ENCODE measurements around the gene KRT72.

KRT72 gene

DNA sequence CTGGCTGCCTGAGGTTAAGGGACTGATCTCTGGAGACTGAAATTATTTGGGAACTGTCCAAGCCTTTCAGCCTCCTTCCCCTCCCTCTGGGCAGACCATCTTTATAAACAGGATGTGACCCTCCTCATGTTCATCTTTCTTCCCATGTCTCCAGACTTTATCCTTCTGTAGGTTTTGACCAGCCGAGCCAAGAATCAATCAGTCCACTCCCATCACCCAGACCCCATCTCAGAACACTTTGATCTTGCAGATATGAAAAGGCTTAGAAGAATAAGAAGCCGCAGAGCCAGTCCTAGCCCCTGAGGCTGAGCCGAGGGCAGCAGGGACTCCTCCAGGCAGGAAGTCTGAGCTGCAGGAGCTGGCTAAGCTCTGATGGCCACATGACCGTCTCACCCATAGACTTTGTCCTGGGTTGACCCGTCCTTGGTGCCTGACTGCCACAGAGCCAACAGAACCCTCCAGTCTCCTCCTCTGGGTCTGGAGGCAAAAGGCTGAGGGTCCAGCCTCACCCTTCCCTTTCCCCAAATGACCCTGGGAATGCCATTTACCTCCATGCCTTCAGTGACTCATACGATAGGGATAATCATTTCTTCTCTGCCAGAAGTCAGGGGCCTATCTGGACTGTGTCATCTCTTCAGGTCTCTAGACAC lies 49.9 kb downstream of the KRT72 start:
- H3K36me3 ChIP-seq (ENCODE audit: insufficient read depth, low read length), result no peaks in the 10 kb centered on the region
- no peak overlapping the region for H3K9ac ChIP-seq (ENCODE audit: low read depth, low read length, poor library complexity, severe bottlenecking)
- H4K20me1 ChIP-seq (ENCODE audit: insufficient read depth, low read length, poor library complexity, severe bottlenecking), result no peaks in the 10 kb centered on the region
- H3K9me2 ChIP-seq (replicated peaks; ENCODE audit: low read depth, low read length), result no peaks in the 10 kb centered on the region
- no peaks in the 10 kb centered on the region for H3K9me3 ChIP-seq (ENCODE audit: insufficient read depth, low read depth, low read length)
- no peaks in the 10 kb centered on the region for H3K27me3 ChIP-seq (ENCODE audit: insufficient read depth, low read length, poor library complexity, severe bottlenecking)
- TF ChIP-seq, protein P1, sequence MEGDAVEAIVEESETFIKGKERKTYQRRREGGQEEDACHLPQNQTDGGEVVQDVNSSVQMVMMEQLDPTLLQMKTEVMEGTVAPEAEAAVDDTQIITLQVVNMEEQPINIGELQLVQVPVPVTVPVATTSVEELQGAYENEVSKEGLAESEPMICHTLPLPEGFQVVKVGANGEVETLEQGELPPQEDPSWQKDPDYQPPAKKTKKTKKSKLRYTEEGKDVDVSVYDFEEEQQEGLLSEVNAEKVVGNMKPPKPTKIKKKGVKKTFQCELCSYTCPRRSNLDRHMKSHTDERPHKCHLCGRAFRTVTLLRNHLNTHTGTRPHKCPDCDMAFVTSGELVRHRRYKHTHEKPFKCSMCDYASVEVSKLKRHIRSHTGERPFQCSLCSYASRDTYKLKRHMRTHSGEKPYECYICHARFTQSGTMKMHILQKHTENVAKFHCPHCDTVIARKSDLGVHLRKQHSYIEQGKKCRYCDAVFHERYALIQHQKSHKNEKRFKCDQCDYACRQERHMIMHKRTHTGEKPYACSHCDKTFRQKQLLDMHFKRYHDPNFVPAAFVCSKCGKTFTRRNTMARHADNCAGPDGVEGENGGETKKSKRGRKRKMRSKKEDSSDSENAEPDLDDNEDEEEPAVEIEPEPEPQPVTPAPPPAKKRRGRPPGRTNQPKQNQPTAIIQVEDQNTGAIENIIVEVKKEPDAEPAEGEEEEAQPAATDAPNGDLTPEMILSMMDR (conservative IDR thresholded peaks at IDR 0.05; ENCODE audit: low read length), result no peak
- no peak for TF ChIP-seq EZH2phosphoT487 (IDR thresholded peaks at IDR 0.05; ENCODE audit: borderline replicate concordance)
- no peaks in the 10 kb centered on the region for H3K79me2 ChIP-seq (ENCODE audit: insufficient read depth, low read length)
- H2AFZ ChIP-seq (ENCODE audit: low read length), result no peak overlapping the region
- H3F3A ChIP-seq (ENCODE audit: low read depth), result no peaks in the 10 kb centered on the region
- H3K4me2 ChIP-seq (ENCODE audit: low read depth, low read length, poor library complexity, severe bottlenecking), result no peak overlapping the region
- no peak overlapping the region for H3K4me3 ChIP-seq (ENCODE audit: low read length, poor library complexity, severe bottlenecking)
- no peaks in the 10 kb centered on the region for H3K4me1 ChIP-seq (ENCODE audit: insufficient read depth, low read length, poor library complexity, severe bottlenecking)

GRCh38 chr12:52546126-52546525 lies 55.1 kb downstream of the KRT72 start:
- Histone ChIP-seq H3F3A (ENCODE audit: low read depth) (no peaks in the 10 kb centered on the region), H3K36me3 (ENCODE audit: insufficient read depth, low read length) (no peaks in the 10 kb centered on the region), H3K9ac (ENCODE audit: low read depth, low read length, poor library complexity, severe bottlenecking) (no peak overlapping the region), H2AFZ (ENCODE audit: low read length) (no peak overlapping the region), H3K4me3 (ENCODE audit: low read length, poor library complexity, severe bottlenecking) (no peak overlapping the region), H3K9me3 (ENCODE audit: insufficient read depth, low read depth, low read length) (no peaks in the 10 kb centered on the region), H4K20me1 (ENCODE audit: insufficient read depth, low read length, poor library complexity, severe bottlenecking) (no peaks in the 10 kb centered on the region), H3K4me1 (ENCODE audit: insufficient read depth, low read length, poor library complexity, severe bottlenecking) (no peaks in the 10 kb centered on the region), H3K9me2 (replicated peaks; ENCODE audit: low read depth, low read length) (no peaks in the 10 kb centered on the region), H3K27me3 (ENCODE audit: insufficient read depth, low read length, poor library complexity, severe bottlenecking) (no peaks in the 10 kb centered on the region), H3K4me2 (ENCODE audit: low read depth, low read length, poor library complexity, severe bottlenecking) (no peak overlapping the region), H3K79me2 (ENCODE audit: insufficient read depth, low read length) (no peaks in the 10 kb centered on the region)
- no peak for TF ChIP-seq EZH2phosphoT487 (IDR thresholded peaks at IDR 0.05; ENCODE audit: borderline replicate concordance)
- TF ChIP-seq, protein P1 (conservative IDR thresholded peaks at IDR 0.05; ENCODE audit: low read length), result no peak

DNA sequence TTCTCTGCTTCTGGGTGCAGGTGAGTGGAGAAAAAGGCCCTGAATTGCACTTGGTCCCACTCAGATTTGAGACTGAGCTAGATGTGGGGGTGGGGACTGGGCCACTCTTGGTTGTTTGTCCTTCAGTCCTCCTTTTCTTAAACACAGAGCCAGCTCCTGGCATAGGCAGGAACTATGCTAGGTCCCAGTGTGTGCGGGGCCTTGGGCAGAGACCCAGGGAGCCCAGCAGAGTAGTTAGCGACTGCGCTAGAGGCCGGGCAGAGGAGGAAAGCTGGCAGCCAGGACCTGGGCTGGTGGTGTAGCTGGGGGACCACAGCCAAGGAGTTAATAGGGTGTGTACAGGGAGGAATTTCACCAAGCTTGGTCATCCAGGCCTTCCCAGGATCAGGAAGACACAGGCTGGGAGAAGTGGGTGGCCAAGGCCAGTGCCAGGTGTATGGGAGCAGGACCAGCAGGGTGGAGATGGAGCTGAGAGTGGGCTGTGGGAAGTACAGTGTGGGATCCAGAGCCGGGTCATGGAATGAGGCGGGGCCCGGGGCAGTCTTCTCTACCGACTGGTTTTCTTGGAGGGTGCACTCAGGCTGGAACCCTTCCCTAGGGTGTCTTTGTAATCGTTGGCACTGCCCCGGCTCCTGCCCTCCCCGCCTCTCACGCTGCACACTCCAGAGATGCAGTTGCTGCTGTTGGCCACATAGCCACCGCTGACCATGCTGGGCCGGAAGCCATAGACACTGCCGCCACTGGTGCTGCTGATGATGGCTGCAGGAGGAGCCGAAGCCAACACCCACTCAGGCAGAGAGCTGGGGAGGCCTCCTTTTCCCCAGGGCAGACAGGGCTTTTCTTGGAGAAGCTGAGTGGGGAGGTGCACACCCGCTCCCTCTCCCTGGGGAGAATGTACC lies 57.0 kb downstream of the KRT72 start:
- no peak overlapping the region for H3K9ac ChIP-seq (ENCODE audit: low read depth, low read length, poor library complexity, severe bottlenecking)
- no peak for TF ChIP-seq EZH2phosphoT487 (IDR thresholded peaks at IDR 0.05; ENCODE audit: borderline replicate concordance)
- TF ChIP-seq, protein P1 (conservative IDR thresholded peaks at IDR 0.05; ENCODE audit: low read length), result no peak
- no peak overlapping the region for H3K4me3 ChIP-seq (ENCODE audit: low read length, poor library complexity, severe bottlenecking)
- no peaks in the 10 kb centered on the region for H4K20me1 ChIP-seq (ENCODE audit: insufficient read depth, low read length, poor library complexity, severe bottlenecking)
- H2AFZ ChIP-seq (ENCODE audit: low read length), result no peak overlapping the region
- no peaks in the 10 kb centered on the region for H3F3A ChIP-seq (ENCODE audit: low read depth)
- H3K36me3 ChIP-seq (ENCODE audit: insufficient read depth, low read length), result no peaks in the 10 kb centered on the region
- H3K79me2 ChIP-seq (ENCODE audit: insufficient read depth, low read length), result no peaks in the 10 kb centered on the region
- H3K4me1 ChIP-seq (ENCODE audit: insufficient read depth, low read length, poor library complexity, severe bottlenecking), result no peaks in the 10 kb centered on the region
- no peaks in the 10 kb centered on the region for H3K27me3 ChIP-seq (ENCODE audit: insufficient read depth, low read length, poor library complexity, severe bottlenecking)
- H3K4me2 ChIP-seq (ENCODE audit: low read depth, low read length, poor library complexity, severe bottlenecking), result no peak overlapping the region
- H3K9me2 ChIP-seq (replicated peaks; ENCODE audit: low read depth, low read length), result no peaks in the 10 kb centered on the region
- no peaks in the 10 kb centered on the region for H3K9me3 ChIP-seq (ENCODE audit: insufficient read depth, low read depth, low read length)

Measured in Loucy (cell line).